Measurements from ENCODE around the gene MTHFR. TPM values are rescaled to one million over a fixed set of nuclear protein-coding genes. Genes with fewer than 3 reads are reported as not detected.

The MTHFR gene
- total and polyA plus RNA-seq, 2 of the 8 experiments (the other 6 are each of a cell fraction or from before 2014, with no cell fraction given), result 8.7 to 18.5 TPM

- peaks cover 8 to 19% (median 17%) of the 10 kb centered on the region in 4 experiments for H3K36me3 ChIP-seq (ENCODE audit: control insufficient read depth in 2 of 4, insufficient read depth in 4 of 4, low read length in 3 of 4)
- CTCF ChIA-PET (ENCODE audit: partially characterized antibody), result no interaction called here
- TF ChIP-seq MAFK (IDR thresholded peaks at IDR 0.05; ENCODE audit: low read depth, low read length) (no peak), GABPA (IDR thresholded peaks at IDR 0.05; ENCODE audit: borderline replicate concordance, insufficient read depth, low read length) (no peak), TAF7 (optimal IDR thresholded peaks at IDR 0.05; ENCODE audit: borderline replicate concordance, low read depth, low read length) (no peak), CTCF (IDR thresholded peaks at IDR 0.05; ENCODE audit: control extremely low read depth in 1 of 3, insufficient read depth in 1 of 3, low read depth in 1 of 3, low read length in 3 of 3) (no peak), CHD2 (IDR thresholded peaks at IDR 0.05; ENCODE audit: low read length) (no peak), ZNF274 (IDR thresholded peaks at IDR 0.05; ENCODE audit: borderline replicate concordance, extremely low read depth, low read length) (no peak), CBX5 (IDR thresholded peaks at IDR 0.05; ENCODE audit: low read depth, low read length) (no peak), SAP30 (IDR thresholded peaks at IDR 0.05; ENCODE audit: insufficient read depth, insufficient replicate concordance, low read length) (no peak), RFX5 (IDR thresholded peaks at IDR 0.05; ENCODE audit: borderline replicate concordance, low read depth, low read length) (no peak), JUND (IDR thresholded peaks at IDR 0.05; ENCODE audit: low read length) (no peak), POLR2A (IDR thresholded peaks at IDR 0.05; ENCODE audit: control extremely low read depth in 1 of 2, low read depth in 2 of 2, low read length in 2 of 2) (no peak), BACH1 (IDR thresholded peaks at IDR 0.05; ENCODE audit: low read length) (no peak), POLR2AphosphoS5 (IDR thresholded peaks at IDR 0.05; ENCODE audit: low read depth, low read length) (no peak)
These were observed 5.9 kb downstream of the MTHFR start for GRCh38 chr1:11799896-11800295.

More at GRCh38 chr1:11799896-11800295, 5.9 kb downstream of the MTHFR start:
- no peak overlapping the region for H3K27ac ChIP-seq (ENCODE audit: low read depth, low read length)
- no peak overlapping the region for H3K56ac ChIP-seq (replicated peaks; ENCODE audit: insufficient read length, low read depth, low read length)
- H3K9ac ChIP-seq (replicated peaks in 1 of 4; ENCODE audit: extremely low read depth in 1 of 4, low read depth in 3 of 4, low read length in 3 of 4), result no peak overlapping the region
- H4K8ac ChIP-seq (ENCODE audit: extremely low read depth, insufficient read depth, low read length), result no peak overlapping the region
- H4K91ac ChIP-seq (replicated peaks; ENCODE audit: insufficient read length, low read length), result no peak overlapping the region
- no peaks in the 10 kb centered on the region; the same call in 1 of the 2 replicates for H3K79me1 ChIP-seq (ENCODE audit: low read depth, low read length)
- H3K27me3 ChIP-seq (replicated peaks in 1 of 4; ENCODE audit: control insufficient read depth in 3 of 4, extremely low read depth in 1 of 4, insufficient read depth in 3 of 4, low read length in 3 of 4), result no peaks in the 10 kb centered on the region
- H2AK5ac ChIP-seq (ENCODE audit: low read depth, low read length), result no peak overlapping the region
- H2BK120ac ChIP-seq (replicated peaks; ENCODE audit: low read depth, low read length), result no peak overlapping the region
- peaks cover 6 to 10% of the 10 kb centered on the region in 2 experiments for H4K20me1 ChIP-seq (replicated peaks in 1 of 2; ENCODE audit: control insufficient read depth in 1 of 2, insufficient read depth in 2 of 2, low read length in 2 of 2)
- H2BK12ac ChIP-seq (ENCODE audit: low read depth, low read length), result no peak overlapping the region
- peaks cover 11 to 15% (median 13%) of the 10 kb centered on the region in 4 experiments for H3K4me1 ChIP-seq (replicated peaks in 1 of 4; ENCODE audit: control insufficient read depth in 3 of 4, insufficient read depth in 4 of 4, low read length in 3 of 4)
- DNase-seq (ENCODE audit: low read depth in 1 of 2, low spot score in 2 of 2) (no peak), FAIRE-seq (no peak)
- H3K4me2 ChIP-seq (ENCODE audit: insufficient read depth in 1 of 2, low read depth in 2 of 2, low read length in 2 of 2), result no peak overlapping the region
- no peak overlapping the region for H2BK5ac ChIP-seq (ENCODE audit: low read depth, low read length)
- H2AFZ ChIP-seq (ENCODE audit: low read length), result no peak overlapping the region
- H2BK20ac ChIP-seq (ENCODE audit: low read length), result no peak overlapping the region
- H3K4me3 ChIP-seq (ENCODE audit: extremely low read depth in 1 of 4, insufficient read depth in 2 of 4, low read depth in 3 of 4, low read length in 4 of 4), result no peak overlapping the region
- 95% methylated on average over 9 of the region's 9 CpGs; no CpG with 5 or more reads in 1 of the 2 experiments for WGBS, 2 experiments (ENCODE audit: extremely low coverage in 1 of 2, insufficient coverage in 1 of 2, insufficient read length in 1 of 2, insufficient replicate concordance in 2 of 2, low coverage in 1 of 2, low lambda C conversion rate in 2 of 2, missing lambda C conversion rate in 1 of 2)
- no peak overlapping the region for H2BK15ac ChIP-seq (ENCODE audit: low read length)
- POLR2A ChIA-PET (ENCODE audit: partially characterized antibody), result interaction anchor here (1.0 to 1.8 kb wide), 2 partner anchors 11 to 12 kb away, joined by 3 to 4 read pairs; no protein-coding TSS in a partner anchor
- H3K23ac ChIP-seq (ENCODE audit: insufficient read length), result no peak overlapping the region
- H3K4ac ChIP-seq (replicated peaks; ENCODE audit: insufficient read length, low read depth, low read length), result no peak overlapping the region
- H3K14ac ChIP-seq (ENCODE audit: insufficient read length), result no peak overlapping the region
- H3K79me2 ChIP-seq (ENCODE audit: control insufficient read depth in 1 of 2, insufficient read depth in 2 of 2, low read length in 2 of 2), result peaks cover 0 to 14% of the 10 kb centered on the region in 2 experiments; a peak in 2 of 4 replicates
- no peak overlapping the region for H3K18ac ChIP-seq (ENCODE audit: extremely low read depth, low read length)
- no peaks in the 10 kb centered on the region for H3K9me3 ChIP-seq (ENCODE audit: insufficient read depth in 2 of 2, low read depth in 1 of 2, low read length in 1 of 2)
- peaks cover 7% of the 10 kb centered on the region for H3K23me2 ChIP-seq (ENCODE audit: low read depth, low read length)
- H4K5ac ChIP-seq (ENCODE audit: insufficient read length, low read depth, low read length), result no peak overlapping the region

All from H1 (cell line).